HCT116 (cell line): ENCODE measurements around the gene UBTD2. TPM values are rescaled to one million over a fixed set of nuclear protein-coding genes. Genes with fewer than 3 reads are reported as not detected.

Experiments
- ATAC-seq: fragments of 200-7000 bp; cut with Tn5 transposase; 2 replicates; pipeline ENCODE4 v1.9.1; 2020; ENCODE audit warnings: mild to moderate bottlenecking, moderate library complexity
- BruUV-seq: library from RNA; stranded (reverse); fragments of 400-500 nt; replicated peaks from 2 replicates; lab custom pipeline; 2021; lab: Mats Ljungman, UMichigan
- CTCF ChIA-PET: fragments of 300-600 bp; sonication (Branson Sonifier 250); formaldehyde crosslinking; loops from one replicate; lab custom pipeline; 2021; ENCODE audit warnings: antibody characterized with exemption; lab: Charles Lee
- POLR2A ChIA-PET: fragments of 300-600, 350-600 bp; sonication (Branson Sonifier 250); formaldehyde crosslinking; loops from one replicate; lab custom pipeline; 2021; ENCODE audit warnings: antibody characterized with exemption; lab: Charles Lee
- RAD21 ChIA-PET, 2 experiments: fragments of 300-600 bp; sonication (Branson Sonifier 250); formaldehyde crosslinking; loops; one replicate each; lab custom pipeline; 2023; ENCODE audit warnings: low total read pairs in 2 of 2; ENCODE audit not compliant: uncharacterized antibody in 2 of 2, unreplicated experiment in 2 of 2, low non-redundant PET in 1 of 2; lab: Charles Lee
- DNase-seq: peaks from one replicate; pipeline ENCODE4 v3.0.0-alpha.2; 2010; ENCODE audit warnings: low read depth, low spot score
- H2AFZ ChIP-seq: fragments of 200-600 bp; shearing (Covaris generic), sonication (generic); 2 replicates; pipeline ENCODE4 v1.6.1; 2017; ENCODE audit warnings: low read depth, mixed run types, mixed read lengths, antibody characterized with exemption, low read length; ENCODE audit not compliant: poor library complexity, severe bottlenecking
- H3K27ac ChIP-seq: 2 replicates; pipeline ENCODE4 v1.5.1; 2012; ENCODE audit warnings: low read depth, low read length
- H3K27me3 ChIP-seq: fragments of 200-600 bp; sonication (generic); 2 replicates; pipeline ENCODE4 v1.6.1; 2016; ENCODE audit warnings: mixed run types, low read length, mixed read lengths; ENCODE audit not compliant: insufficient read depth
- H3K36me3 ChIP-seq, 2 experiments: fragments of 200-500 bp in 1 of 2; fragments of 200-600 bp in 1 of 2; sonication (Bioruptor generic) in 1 of 2; sonication (generic) in 1 of 2; 2 replicates each; pipeline versions ENCODE4 v1.5.1 to v1.6.1; 2014 to 2016; ENCODE audit warnings: low read length in 2 of 2, inconsistent platforms in 1 of 2, mixed read lengths in 1 of 2, mixed run types in 1 of 2; ENCODE audit not compliant: insufficient read depth in 2 of 2, control insufficient read depth in 1 of 2
- H3K4me1 ChIP-seq, 2 experiments: fragments of 200-600 bp in 1 of 2; sonication (generic) in 1 of 2; 2 replicates each; pipeline versions ENCODE4 v1.5.1 to v1.6.1; 2012 to 2017; ENCODE audit warnings: low read length in 2 of 2, inconsistent platforms in 1 of 2, mild to moderate bottlenecking in 1 of 2, mixed read lengths in 1 of 2, mixed run types in 1 of 2, moderate library complexity in 1 of 2; ENCODE audit not compliant: insufficient read depth in 2 of 2, control insufficient read depth in 1 of 2
- H3K4me2 ChIP-seq: fragments of 200-600 bp; sonication (generic); 2 replicates; pipeline ENCODE4 v1.6.1; 2017; ENCODE audit warnings: mixed run types, low read length, mixed read lengths
- H3K4me3 ChIP-seq, 2 experiments: fragments of 200-600 bp in 1 of 2; sonication (generic) in 1 of 2; replicated peaks in 1 of 2; 2 replicates each; pipeline ENCODE4 v1.5.1; 2011 to 2016; ENCODE audit warnings: low read length in 2 of 2, control low read depth in 1 of 2, low read depth in 1 of 2, mild to moderate bottlenecking in 1 of 2, mixed read lengths in 1 of 2, mixed run types in 1 of 2
- H3K79me2 ChIP-seq: fragments of 200-600 bp; sonication (generic); 2 replicates; pipeline ENCODE4 v1.6.1; 2017; ENCODE audit warnings: mild to moderate bottlenecking, mixed run types, low read length, moderate library complexity, mixed read lengths; ENCODE audit not compliant: insufficient read depth
- H3K9ac ChIP-seq: fragments of 200-600 bp; sonication (generic); 2 replicates; pipeline ENCODE4 v1.6.1; 2016; ENCODE audit warnings: low read length, mixed read lengths
- H3K9me2 ChIP-seq: fragments of 200-600 bp; sonication (generic), shearing (Covaris generic); 2 replicates; pipeline ENCODE4 v1.6.1; 2017; ENCODE audit warnings: mixed run types, mild to moderate bottlenecking, moderate library complexity; ENCODE audit not compliant: insufficient read depth
- H3K9me3 ChIP-seq, 2 experiments: fragments of 200-500 bp in 1 of 2; fragments of 200-600 bp in 1 of 2; sonication (Bioruptor generic) in 1 of 2; sonication (generic) in 1 of 2; 2 replicates each; pipeline ENCODE4 v1.6.1; 2014 to 2017; ENCODE audit warnings: low read length in 2 of 2, mixed read lengths in 2 of 2, inconsistent platforms in 1 of 2, low read depth in 1 of 2, mild to moderate bottlenecking in 1 of 2, mixed run types in 1 of 2, moderate library complexity in 1 of 2; ENCODE audit not compliant: control insufficient read depth in 1 of 2, insufficient read depth in 1 of 2
- H4K20me1 ChIP-seq: fragments of 200-600 bp; sonication (generic), shearing (Covaris generic); 2 replicates; pipeline ENCODE4 v1.6.1; 2017; ENCODE audit warnings: mixed run types, mild to moderate bottlenecking, moderate library complexity; ENCODE audit not compliant: insufficient read depth
- CEBPB ChIP-seq: IDR thresholded peaks from 2 replicates; pipeline ENCODE4 v1.6.1; 2012; ENCODE audit warnings: low read depth
- EGR1 ChIP-seq: IDR thresholded peaks from 2 replicates; pipeline ENCODE4 v1.6.1; 2012; ENCODE audit warnings: low read depth
- FOSL1 ChIP-seq: IDR thresholded peaks from 2 replicates; pipeline ENCODE4 v1.6.1; 2012; ENCODE audit warnings: low read depth
- JUND ChIP-seq: IDR thresholded peaks from 2 replicates; pipeline ENCODE4 v1.6.1; 2012
- POLR2A ChIP-seq: IDR thresholded peaks from 2 replicates; pipeline ENCODE4 v1.7.0; 2011; ENCODE audit warnings: borderline replicate concordance; ENCODE audit not compliant: insufficient read depth, insufficient read length; ENCODE audit errors: extremely low read depth
- POLR2AphosphoS5 ChIP-seq: IDR thresholded peaks from 2 replicates; pipeline ENCODE4 v1.6.1; 2011; ENCODE audit warnings: mild to moderate bottlenecking, low read depth, low read length, moderate library complexity
- RAD21 ChIP-seq: IDR thresholded peaks from 2 replicates; pipeline ENCODE4 v1.6.1; 2012; ENCODE audit warnings: low read depth, mild to moderate bottlenecking
- SIN3A ChIP-seq: IDR thresholded peaks from 2 replicates; pipeline ENCODE4 v1.6.1; 2012; ENCODE audit warnings: low read depth
- SP1 ChIP-seq: IDR thresholded peaks from 2 replicates; pipeline ENCODE4 v1.6.1; 2012; ENCODE audit warnings: low read depth
- SRF ChIP-seq: IDR thresholded peaks from 2 replicates; pipeline ENCODE4 v1.6.1; 2012; ENCODE audit warnings: low read depth
- TCF7L2 ChIP-seq: IDR thresholded peaks from 2 replicates; pipeline ENCODE4 v1.7.0; 2011; ENCODE audit warnings: borderline replicate concordance, inconsistent platforms; ENCODE audit not compliant: insufficient read depth, insufficient read length; ENCODE audit errors: extremely low read depth
- ZNF274 ChIP-seq: fragments of 200-500 bp; sonication (Bioruptor generic); IDR thresholded peaks from 2 replicates; pipeline ENCODE4 v1.6.1; 2014; ENCODE audit warnings: mild to moderate bottlenecking, low read depth, low read length, inconsistent platforms
- intact Hi-C: fragments of 100-400 bp; cut with micrococcal nuclease; formaldehyde crosslinking; loops from 2 replicates; pipeline ENCODE4 v1.10.0; 2022
- total RNA-seq: library from RNA; stranded (reverse); gene quantifications from one replicate; pipeline ENCODE4 v1.2.1, GENCODE V29; 2021; ENCODE audit not compliant: unreplicated experiment
- TF ChIP-seq, protein P1 (sequence below): IDR thresholded peaks from 2 replicates; pipeline ENCODE4 v1.6.1; 2012
- TF ChIP-seq, protein P2 (sequence below): IDR thresholded peaks from 2 replicates; pipeline ENCODE4 v1.6.1; 2012
- TF ChIP-seq, protein P3 (sequence below): IDR thresholded peaks from 2 replicates; pipeline ENCODE4 v1.6.1; 2012; ENCODE audit warnings: low read depth

Gene UBTD2
- total RNA-seq, 1 experiment from 2014 or later: 15.9 TPM

DNA sequence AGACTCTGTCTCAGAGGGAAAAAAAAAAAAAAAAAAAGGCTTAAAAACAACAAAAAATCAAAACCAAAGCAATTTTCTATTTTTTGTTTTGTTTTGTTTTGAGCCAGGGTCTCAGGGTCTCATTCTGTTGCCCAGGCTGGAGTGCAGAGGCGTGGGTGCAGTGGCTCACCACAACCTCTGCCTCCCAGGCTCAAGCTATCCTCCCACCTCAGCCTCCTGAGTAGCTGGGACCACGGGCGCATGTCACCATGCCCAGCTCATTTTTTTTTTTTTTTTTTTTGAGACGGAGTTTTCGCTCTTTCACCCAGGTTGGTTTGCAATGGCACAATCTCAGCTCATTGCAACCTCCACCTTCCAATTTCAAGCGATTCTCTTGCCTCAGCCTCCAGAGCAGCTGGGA, 101.3 kb downstream of the UBTD2 start:
- Histone ChIP-seq H3K4me3 (no peak overlapping the region), H3K36me3 (0 out of 4 replicates have a peak, but pooled peaks cover 0 to 6% of the 10 kb centered on the region in 2 experiments), H3K27ac (no peak overlapping the region), H3K9me2 (no peaks in the 10 kb centered on the region), H2AFZ (no peak overlapping the region), H3K4me1 (peaks cover 10 to 19% of the 10 kb centered on the region in 2 experiments), H3K79me2 (peaks cover 19% of the 10 kb centered on the region), H3K9me3 (no peaks in the 10 kb centered on the region), H3K27me3 (no peaks in the 10 kb centered on the region), H4K20me1 (no peaks in the 10 kb centered on the region), H3K4me2 (no peak overlapping the region), H3K9ac (no peak overlapping the region)
- BruUV-seq: no TSS peak
- intact Hi-C loops: loop anchor here (10.0 kb wide), 1 partner anchor 273 kb away; the partner anchor contains the start of gene SH3PXD2B
- ATAC-seq (no peak), DNase-seq (no peak)
- CTCF ChIA-PET: no interaction called here
- TF ChIP-seq, protein P1, sequence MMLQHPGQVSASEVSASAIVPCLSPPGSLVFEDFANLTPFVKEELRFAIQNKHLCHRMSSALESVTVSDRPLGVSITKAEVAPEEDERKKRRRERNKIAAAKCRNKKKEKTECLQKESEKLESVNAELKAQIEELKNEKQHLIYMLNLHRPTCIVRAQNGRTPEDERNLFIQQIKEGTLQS: no peak
- no peak for TF ChIP-seq RAD21
- TF ChIP-seq SRF: no peak
- no peak for TF ChIP-seq CEBPB
- POLR2A ChIA-PET: no interaction called here
- RAD21 ChIA-PET: interaction anchor here in 1 of 2 experiments (0.6 to 0.7 kb wide), 2 partner anchors 20 to 76 kb away, joined by 3 read pairs; no protein-coding TSS in a partner anchor

DNA sequence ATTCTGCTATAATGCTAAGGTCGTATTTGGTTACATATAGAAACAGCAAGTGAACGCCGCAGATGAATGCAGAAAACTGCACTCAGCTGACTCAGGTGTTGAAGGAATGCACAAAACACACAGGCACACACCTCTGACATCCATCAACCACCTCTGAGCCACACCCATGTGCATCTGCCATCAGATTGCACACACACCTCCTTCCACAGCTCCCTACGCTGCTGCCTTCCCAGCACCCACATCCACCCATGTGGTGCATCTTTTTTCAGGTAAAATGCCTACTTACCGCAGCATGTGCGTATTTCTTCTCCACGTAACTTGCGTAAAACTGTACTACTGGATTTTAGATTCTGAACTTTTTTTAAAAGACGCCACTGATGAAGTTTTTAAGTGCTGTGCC, 102.6 kb downstream of the UBTD2 start:
- POLR2A ChIA-PET: no interaction called here
- Histone ChIP-seq H3K27me3 (no peaks in the 10 kb centered on the region), H3K4me1 (peaks cover 4 to 8% of the 10 kb centered on the region in 2 experiments; a peak in 2 of 4 replicates), H3K9me2 (no peaks in the 10 kb centered on the region), H3K4me3 (no peak overlapping the region), H2AFZ (no peak overlapping the region), H4K20me1 (no peaks in the 10 kb centered on the region), H3K9ac (no peak overlapping the region), H3K27ac (no peak overlapping the region), H3K36me3 (0 out of 4 replicates have a peak, but pooled peaks cover 0 to 6% of the 10 kb centered on the region in 2 experiments), H3K4me2 (no peak overlapping the region), H3K79me2 (peaks cover 10% of the 10 kb centered on the region; the same call in 1 of the 2 replicates), H3K9me3 (no peaks in the 10 kb centered on the region)
- RAD21 ChIA-PET: no interaction called here
- intact Hi-C loops: loop anchor here (10.0 kb wide), 1 partner anchor 274 kb away; the partner anchor contains the start of gene SH3PXD2B
- CTCF ChIA-PET: no interaction called here
- DNase-seq (no peak), ATAC-seq (no peak)
- BruUV-seq: no TSS peak
- TF ChIP-seq ZNF274 (no peak), RAD21 (no peak), SP1 (no peak), POLR2AphosphoS5 (no peak), EGR1 (no peak), SRF (no peak), CEBPB (no peak), TCF7L2 (no peak), FOSL1 (no peak), SIN3A (no peak), POLR2A (no peak), JUND (no peak)
- TF ChIP-seq, protein P2, sequence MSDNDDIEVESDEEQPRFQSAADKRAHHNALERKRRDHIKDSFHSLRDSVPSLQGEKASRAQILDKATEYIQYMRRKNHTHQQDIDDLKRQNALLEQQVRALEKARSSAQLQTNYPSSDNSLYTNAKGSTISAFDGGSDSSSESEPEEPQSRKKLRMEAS: no peak
- TF ChIP-seq, protein P1: no peak
- TF ChIP-seq, protein P3, sequence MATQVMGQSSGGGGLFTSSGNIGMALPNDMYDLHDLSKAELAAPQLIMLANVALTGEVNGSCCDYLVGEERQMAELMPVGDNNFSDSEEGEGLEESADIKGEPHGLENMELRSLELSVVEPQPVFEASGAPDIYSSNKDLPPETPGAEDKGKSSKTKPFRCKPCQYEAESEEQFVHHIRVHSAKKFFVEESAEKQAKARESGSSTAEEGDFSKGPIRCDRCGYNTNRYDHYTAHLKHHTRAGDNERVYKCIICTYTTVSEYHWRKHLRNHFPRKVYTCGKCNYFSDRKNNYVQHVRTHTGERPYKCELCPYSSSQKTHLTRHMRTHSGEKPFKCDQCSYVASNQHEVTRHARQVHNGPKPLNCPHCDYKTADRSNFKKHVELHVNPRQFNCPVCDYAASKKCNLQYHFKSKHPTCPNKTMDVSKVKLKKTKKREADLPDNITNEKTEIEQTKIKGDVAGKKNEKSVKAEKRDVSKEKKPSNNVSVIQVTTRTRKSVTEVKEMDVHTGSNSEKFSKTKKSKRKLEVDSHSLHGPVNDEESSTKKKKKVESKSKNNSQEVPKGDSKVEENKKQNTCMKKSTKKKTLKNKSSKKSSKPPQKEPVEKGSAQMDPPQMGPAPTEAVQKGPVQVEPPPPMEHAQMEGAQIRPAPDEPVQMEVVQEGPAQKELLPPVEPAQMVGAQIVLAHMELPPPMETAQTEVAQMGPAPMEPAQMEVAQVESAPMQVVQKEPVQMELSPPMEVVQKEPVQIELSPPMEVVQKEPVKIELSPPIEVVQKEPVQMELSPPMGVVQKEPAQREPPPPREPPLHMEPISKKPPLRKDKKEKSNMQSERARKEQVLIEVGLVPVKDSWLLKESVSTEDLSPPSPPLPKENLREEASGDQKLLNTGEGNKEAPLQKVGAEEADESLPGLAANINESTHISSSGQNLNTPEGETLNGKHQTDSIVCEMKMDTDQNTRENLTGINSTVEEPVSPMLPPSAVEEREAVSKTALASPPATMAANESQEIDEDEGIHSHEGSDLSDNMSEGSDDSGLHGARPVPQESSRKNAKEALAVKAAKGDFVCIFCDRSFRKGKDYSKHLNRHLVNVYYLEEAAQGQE: no peak
